K562 (cell line): Measurements from ENCODE around the gene GTSE1. TPM values are rescaled to one million over a fixed set of nuclear protein-coding genes. Genes with fewer than 3 reads are reported as not detected.

Experiments used
- ATAC-seq: fragments of 200-7000 bp; cut with Tn5 transposase; 3 replicates; pipeline ENCODE4 v1.9.1; 2020; ENCODE audit warnings: moderate library complexity
- BruUV-seq: library from RNA; stranded (reverse); fragments of 400-500 nt; replicated peaks from 2 replicates; lab custom pipeline; 2021; lab: Mats Ljungman, UMichigan
- CTCF ChIA-PET: fragments of 300-600 bp; formaldehyde crosslinking; extraction: SDS; loops from one replicate; lab custom pipeline; 2021; ENCODE audit warnings: low intra/inter-chr PET ratio; lab: Yijun Ruan, JAX
- POLR2A ChIA-PET: fragments of 300-600, 350-650 bp; sonication (Branson Sonifier 250); formaldehyde crosslinking; extraction: SDS; loops from one replicate; lab custom pipeline; 2021; ENCODE audit warnings: antibody characterized with exemption, inconsistent platforms; lab: Yijun Ruan, JAX
- DNase-seq, 4 experiments: peaks; one replicate each; pipeline versions ENCODE4 v3.0.0 to v3.0.0-alpha.2; 2011 to 2018; ENCODE audit warnings: low spot score in 3 of 4, mixed read lengths in 3 of 4; ENCODE audit errors: extremely low read depth in 1 of 4
- FAIRE-seq: peaks from 2 replicates; lab custom pipeline; 2011; peaks lifted over from hg19 to GRCh38; lab: Jason Lieb, UNC
- H2AFZ ChIP-seq: 2 replicates; pipeline ENCODE4 v1.6.0; 2011; ENCODE audit warnings: low read depth, low read length, control low read depth, inconsistent platforms
- H3K27ac ChIP-seq: fragments of 200-600 bp; 3 replicates; pipeline ENCODE4 v1.8.0; 2011; ENCODE audit warnings: low read depth, mild to moderate bottlenecking, control low read depth, inconsistent platforms, low read length, moderate library complexity, mixed read lengths; ENCODE audit errors: extremely low read depth
- H3K27me3 ChIP-seq, 2 experiments: fragments of 300-600 bp in 1 of 2; 2 replicates in 1 of 2; 3 replicates in 1 of 2; pipeline versions ENCODE4 v1.6.0 to v1.8.0; 2011; ENCODE audit warnings: inconsistent platforms in 2 of 2, low read length in 2 of 2, mild to moderate bottlenecking in 1 of 2, mixed read lengths in 1 of 2, moderate library complexity in 1 of 2; ENCODE audit not compliant: control insufficient read depth in 2 of 2, insufficient read depth in 2 of 2
- H3K36me3 ChIP-seq: fragments of 300-600 bp; 3 replicates; pipeline ENCODE4 v1.8.0; 2011; ENCODE audit warnings: mild to moderate bottlenecking, low read length, inconsistent platforms; ENCODE audit not compliant: control insufficient read depth, insufficient read depth
- H3K4me1 ChIP-seq, 2 experiments: fragments of 200-600 bp in 1 of 2; replicated peaks in 1 of 2; 2 replicates in 1 of 2; 3 replicates in 1 of 2; pipeline versions ENCODE4 v1.5.1 to v1.8.0; 2011; ENCODE audit warnings: inconsistent platforms in 2 of 2, low read length in 2 of 2, mild to moderate bottlenecking in 1 of 2, mixed read lengths in 1 of 2, moderate library complexity in 1 of 2; ENCODE audit not compliant: control insufficient read depth in 2 of 2, insufficient read depth in 2 of 2
- H3K4me2 ChIP-seq: 2 replicates; pipeline ENCODE4 v1.6.1; 2011; ENCODE audit warnings: low read length, control low read depth, inconsistent platforms, mixed read lengths; ENCODE audit not compliant: insufficient read depth
- H3K4me3 ChIP-seq: fragments of 200-600 bp; sonication (generic), shearing (Covaris generic); 2 replicates; pipeline ENCODE4 v1.5.1; 2016; ENCODE audit warnings: control low read depth, inconsistent platforms
- H3K79me2 ChIP-seq: fragments of 200-600 bp; 3 replicates; pipeline ENCODE4 v1.8.0; 2011; ENCODE audit warnings: low read length, inconsistent platforms; ENCODE audit not compliant: control insufficient read depth, insufficient read depth
- H3K9ac ChIP-seq, 2 experiments: 2 replicates each; pipeline versions ENCODE4 v1.6.0 to v1.6.1; 2011; ENCODE audit warnings: low read depth in 2 of 2, low read length in 2 of 2, control low read depth in 1 of 2, inconsistent platforms in 1 of 2, mild to moderate bottlenecking in 1 of 2, mixed read lengths in 1 of 2; ENCODE audit not compliant: insufficient read depth in 1 of 2
- H3K9me1 ChIP-seq: one replicate; pipeline ENCODE4 v1.6.0; 2011; ENCODE audit warnings: inconsistent platforms, mild to moderate bottlenecking, low read length, moderate library complexity; ENCODE audit not compliant: control insufficient read depth, insufficient read depth
- H3K9me3 ChIP-seq: replicated peaks from 2 replicates; pipeline ENCODE4 v1.5.1; 2011; ENCODE audit warnings: low read depth, low read length, inconsistent platforms; ENCODE audit not compliant: control insufficient read depth, insufficient read depth
- H4K20me1 ChIP-seq: replicated peaks from 2 replicates; pipeline ENCODE4 v1.6.1; 2011; ENCODE audit warnings: low read length, inconsistent platforms, mixed read lengths; ENCODE audit not compliant: control insufficient read depth, insufficient read depth
- DDX20 ChIP-seq: fragments of 450-650 bp; IDR thresholded peaks from 2 replicates; pipeline ENCODE4 v1.6.1; 2016; ENCODE audit warnings: missing genetic modification characterization, low read depth, mild to moderate bottlenecking, missing compliant biosample characterization, moderate library complexity
- KDM4B ChIP-seq, 2 experiments: fragments of 450-650 bp in 1 of 2; sonication (generic) in 1 of 2; IDR thresholded peaks; 2 replicates each; pipeline ENCODE4 v1.6.1; 2016 to 2017; ENCODE audit warnings: borderline replicate concordance in 2 of 2, antibody characterized with exemption in 1 of 2, low read depth in 1 of 2, mild to moderate bottlenecking in 1 of 2
- POLR2B ChIP-seq: fragments of 450-650 bp; IDR thresholded peaks from 2 replicates; pipeline ENCODE4 v1.6.1; 2018; ENCODE audit warnings: low read depth; ENCODE audit not compliant: partially characterized antibody
- RBBP5 ChIP-seq: fragments of 200-600 bp; sonication (generic); IDR thresholded peaks from 2 replicates; pipeline ENCODE4 v1.6.1; 2012; ENCODE audit warnings: borderline replicate concordance, mild to moderate bottlenecking, low read length, control low read depth, inconsistent platforms; ENCODE audit not compliant: insufficient read depth, poor library complexity, severe bottlenecking
- SOX6 ChIP-seq: fragments of 450-650 bp; IDR thresholded peaks from 2 replicates; pipeline ENCODE4 v1.6.1; 2014; ENCODE audit warnings: mild to moderate bottlenecking
- SP1 ChIP-seq: sonication (generic); formaldehyde crosslinking; IDR thresholded peaks from 2 replicates; pipeline ENCODE4 v1.8.1; 2022; ENCODE audit warnings: mild to moderate bottlenecking, missing genetic modification reagents
- SREBF1 ChIP-seq: fragments of 150-350 bp; IDR thresholded peaks from 2 replicates; pipeline ENCODE4 v1.6.1; 2014; ENCODE audit warnings: antibody characterized with exemption, low read depth, low read length, borderline replicate concordance
- TCF7L2 ChIP-seq: fragments of 150-350 bp; IDR thresholded peaks from 2 replicates; pipeline ENCODE4 v1.6.1; 2016; ENCODE audit warnings: low read depth, mild to moderate bottlenecking, low read length, moderate library complexity
- ZBTB7A ChIP-seq: IDR thresholded peaks from 2 replicates; pipeline ENCODE4 v1.6.1; 2011; ENCODE audit warnings: low read depth, mild to moderate bottlenecking, low read length, moderate library complexity, borderline replicate concordance; ENCODE audit not compliant: control insufficient read depth
- ZNF121 ChIP-seq: sonication (generic); formaldehyde crosslinking; conservative IDR thresholded peaks from 2 replicates; pipeline ENCODE4 v1.8.0; 2022; ENCODE audit warnings: missing genetic modification reagents
- WGBS: fragments of 100-300 bp; shearing (Covaris generic); methylation state at CpG from one replicate; pipeline ENCODE4 v1.1.6; 2016; ENCODE audit warnings: low coverage, mixed read lengths; ENCODE audit not compliant: insufficient coverage; ENCODE audit errors: missing lambda C conversion rate; 5-methylcytosine and 5-hydroxymethylcytosine counted together
- in situ Hi-C: fragments of 300-500 bp; cut with MboI; formaldehyde crosslinking; loops from 4 replicates; pipeline ENCODE4 v1.15.0; 2018; ENCODE audit warnings: inconsistent platforms, mixed read lengths
- intact Hi-C: fragments of 100-400 bp; cut with micrococcal nuclease; formaldehyde crosslinking; loops from 2 replicates; pipeline ENCODE4 v1.14.2; 2022
- polyA plus RNA-seq, 8 experiments: library from polyadenylated mRNA; depleted of rRNA in 4 of 8; stranded (reverse) in 5 of 8; unstranded in 3 of 8; fragments of >200 nt; fragmentation: Nextera tagmentation in 2 of 8; fragmentation: Illumina TruSeq in 1 of 8; extraction: Ambion mirVana in 2 of 8; extraction: Trizol in 1 of 8; gene quantifications; 2 replicates each; pipeline versions ENCODE4 v1.2.1 to v1.2.3, GENCODE V29; 2011 to 2014; ENCODE audit warnings: inconsistent platforms in 1 of 8, missing spikeins in 1 of 8
- total RNA-seq, 7 experiments: library from RNA; depleted of rRNA in 6 of 7; stranded (reverse); fragments of >200 nt in 6 of 7; fragmentation: Illumina TruSeq in 2 of 7; extraction: Trizol in 2 of 7; gene quantifications; 2 replicates each; pipeline versions ENCODE4 v1.2.1 to v1.2.3, GENCODE V29; 2011 to 2021; ENCODE audit warnings: low replicate concordance in 1 of 7
- TF ChIP-seq, protein P1 (sequence below): IDR thresholded peaks from 2 replicates; pipeline ENCODE4 v1.6.1; 2011; ENCODE audit not compliant: insufficient read length; ENCODE audit errors: extremely low read depth
- TF ChIP-seq, protein P2 (sequence below): fragments of 450-650 bp; IDR thresholded peaks from 2 replicates; pipeline ENCODE4 v1.6.1; 2016; ENCODE audit warnings: low read depth, mild to moderate bottlenecking, moderate library complexity
- TF ChIP-seq, protein P3 (sequence below): sonication (generic); formaldehyde crosslinking; IDR thresholded peaks from 2 replicates; pipeline ENCODE4 v1.8.1; 2022; ENCODE audit warnings: missing genetic modification reagents

GTSE1 gene
- total and polyA plus RNA-seq, 9 of the 15 experiments (the other 6 are each of a cell fraction or from before 2014, with no cell fraction given) = 2.5 to 22.5 (median 12.9) TPM

DNA sequence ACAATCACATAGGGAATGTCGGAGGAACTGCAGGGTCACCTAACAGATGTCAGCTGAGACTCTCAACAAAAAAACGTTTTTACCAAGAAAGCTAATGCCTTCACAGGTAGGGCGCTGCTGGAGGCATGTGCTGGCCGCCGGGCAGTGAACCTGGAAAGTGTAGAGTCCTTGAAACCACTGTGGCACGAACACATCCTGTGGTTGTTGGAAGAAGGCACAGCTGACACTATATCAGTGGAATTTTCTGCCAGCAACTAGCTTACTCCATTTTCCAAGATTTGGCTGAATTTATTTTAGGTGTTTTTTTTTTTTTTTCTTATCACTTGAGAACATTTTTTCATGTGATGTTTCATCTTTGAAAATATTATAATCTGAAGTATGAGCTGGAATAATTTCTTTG lies 53.0 kb downstream of the GTSE1 start:
- 73% methylated on average over 6 of the region's 6 CpGs for WGBS
- no peak for FAIRE-seq

DNA sequence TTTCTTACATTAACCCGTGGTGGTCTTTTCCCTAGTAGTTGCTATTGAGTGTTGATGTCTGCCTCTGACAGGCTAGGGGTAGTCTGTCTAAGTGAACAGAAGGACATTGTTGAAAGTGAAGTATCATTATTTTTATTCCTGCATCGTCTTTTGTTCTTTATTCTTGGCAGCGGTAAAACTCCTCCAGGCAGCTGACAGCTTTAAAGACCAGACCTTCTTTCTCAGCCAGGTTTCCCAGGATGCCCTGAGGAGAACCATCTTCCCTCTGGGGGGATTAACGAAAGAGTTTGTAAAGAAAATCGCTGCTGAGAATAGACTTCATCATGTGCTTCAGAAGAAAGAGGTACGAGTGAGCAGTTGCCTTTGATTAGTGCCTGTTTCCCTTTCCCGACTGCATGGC lies 53.5 kb downstream of the GTSE1 start:
- H3K9me3 ChIP-seq = no peaks in the 10 kb centered on the region
- peaks cover 3% of the 10 kb centered on the region; the same call in 1 of the 2 replicates for H4K20me1 ChIP-seq
- no peaks in the 10 kb centered on the region for H3K4me1 ChIP-seq
- POLR2A ChIA-PET = interaction anchor here (0.7 kb wide), 1 partner anchor 15 kb away, joined by 3 read pairs; the partner anchor contains the start of gene TRMU
- H3K9me1 ChIP-seq = no peaks in the 10 kb centered on the region
- H3K79me2 ChIP-seq = no peaks in the 10 kb centered on the region
- H3K36me3 ChIP-seq = peaks cover 89% of the 10 kb centered on the region; the same call in 2 of the 3 replicates
- 95% methylated on average over 6 of the region's 7 CpGs for WGBS
- H3K27me3 ChIP-seq = no peaks in the 10 kb centered on the region
- no peak for ATAC-seq
- no peak overlapping the region for H3K4me3 ChIP-seq
- intact Hi-C loops (no loop called here), in situ Hi-C loops (no loop called here)
- H3K27ac ChIP-seq = no peak overlapping the region
- H3K9ac ChIP-seq = no peak overlapping the region
- DNase-seq = no peak
- H2AFZ ChIP-seq = no peak overlapping the region
- FAIRE-seq = no peak
- CTCF ChIA-PET = no interaction called here
- no TSS peak for BruUV-seq
- H3K4me2 ChIP-seq = no peak overlapping the region
- no peak for TF ChIP-seq ZNF121 (CRISPR knock-in tag)
- TF ChIP-seq, protein P1, sequence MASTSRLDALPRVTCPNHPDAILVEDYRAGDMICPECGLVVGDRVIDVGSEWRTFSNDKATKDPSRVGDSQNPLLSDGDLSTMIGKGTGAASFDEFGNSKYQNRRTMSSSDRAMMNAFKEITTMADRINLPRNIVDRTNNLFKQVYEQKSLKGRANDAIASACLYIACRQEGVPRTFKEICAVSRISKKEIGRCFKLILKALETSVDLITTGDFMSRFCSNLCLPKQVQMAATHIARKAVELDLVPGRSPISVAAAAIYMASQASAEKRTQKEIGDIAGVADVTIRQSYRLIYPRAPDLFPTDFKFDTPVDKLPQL = no peak
- TF ChIP-seq, protein P2, sequence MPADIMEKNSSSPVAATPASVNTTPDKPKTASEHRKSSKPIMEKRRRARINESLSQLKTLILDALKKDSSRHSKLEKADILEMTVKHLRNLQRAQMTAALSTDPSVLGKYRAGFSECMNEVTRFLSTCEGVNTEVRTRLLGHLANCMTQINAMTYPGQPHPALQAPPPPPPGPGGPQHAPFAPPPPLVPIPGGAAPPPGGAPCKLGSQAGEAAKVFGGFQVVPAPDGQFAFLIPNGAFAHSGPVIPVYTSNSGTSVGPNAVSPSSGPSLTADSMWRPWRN = no peak
- no peak for TF ChIP-seq DDX20
- TF ChIP-seq POLR2B = no peak
- no peak for TF ChIP-seq KDM4B (IDR thresholded peaks at IDR 0.05; ENCODE audit: borderline replicate concordance in 2 of 2, low read depth in 1 of 2)
- no peak for TF ChIP-seq SP1
- TF ChIP-seq RBBP5 = no peak
- TF ChIP-seq SREBF1 = no peak
- TF ChIP-seq ZBTB7A = no peak
- no peak for TF ChIP-seq SOX6

More for the DNA sequence above, 53.0 kb downstream of the GTSE1 start:
- DNase-seq (no peak), ATAC-seq (no peak)
- Histone ChIP-seq H3K4me2 (no peak overlapping the region), H2AFZ (no peak overlapping the region)
- intact Hi-C loops = no loop called here
- no TSS peak for BruUV-seq
- TF ChIP-seq, protein P3, sequence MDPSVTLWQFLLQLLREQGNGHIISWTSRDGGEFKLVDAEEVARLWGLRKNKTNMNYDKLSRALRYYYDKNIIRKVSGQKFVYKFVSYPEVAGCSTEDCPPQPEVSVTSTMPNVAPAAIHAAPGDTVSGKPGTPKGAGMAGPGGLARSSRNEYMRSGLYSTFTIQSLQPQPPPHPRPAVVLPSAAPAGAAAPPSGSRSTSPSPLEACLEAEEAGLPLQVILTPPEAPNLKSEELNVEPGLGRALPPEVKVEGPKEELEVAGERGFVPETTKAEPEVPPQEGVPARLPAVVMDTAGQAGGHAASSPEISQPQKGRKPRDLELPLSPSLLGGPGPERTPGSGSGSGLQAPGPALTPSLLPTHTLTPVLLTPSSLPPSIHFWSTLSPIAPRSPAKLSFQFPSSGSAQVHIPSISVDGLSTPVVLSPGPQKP = no peak
- TF ChIP-seq TCF7L2 = no peak
- TF ChIP-seq, all 486 proteins: peak for 0
- Histone ChIP-seq H3K79me2 (no peaks in the 10 kb centered on the region), H3K4me1 (no peaks in the 10 kb centered on the region), H3K9me3 (no peaks in the 10 kb centered on the region), H3K27ac (no peak overlapping the region), H3K36me3 (peaks cover 89% of the 10 kb centered on the region; the same call in 2 of the 3 replicates), H3K9me1 (no peaks in the 10 kb centered on the region), H4K20me1 (peaks cover 3% of the 10 kb centered on the region; the same call in 1 of the 2 replicates), H3K4me3 (no peak overlapping the region), H3K9ac (no peak overlapping the region), H3K27me3 (no peaks in the 10 kb centered on the region)
- POLR2A ChIA-PET = interaction anchor here (0.7 kb wide), 1 partner anchor 14 kb away, joined by 3 read pairs; the partner anchor contains the start of gene TRMU
- CTCF ChIA-PET = no interaction called here
- in situ Hi-C loops = no loop called here
